Measurements from ENCODE around the gene ARHGAP18. TPM values are rescaled to one million over a fixed set of nuclear protein-coding genes. Genes with fewer than 3 reads are reported as not detected.

ARHGAP18 gene
- total and polyA plus RNA-seq, 10 of the 15 experiments (the other 5 are each of a cell fraction or from before 2014, with no cell fraction given) = 18.2 to 52.2 (median 31.7) TPM

DNA sequence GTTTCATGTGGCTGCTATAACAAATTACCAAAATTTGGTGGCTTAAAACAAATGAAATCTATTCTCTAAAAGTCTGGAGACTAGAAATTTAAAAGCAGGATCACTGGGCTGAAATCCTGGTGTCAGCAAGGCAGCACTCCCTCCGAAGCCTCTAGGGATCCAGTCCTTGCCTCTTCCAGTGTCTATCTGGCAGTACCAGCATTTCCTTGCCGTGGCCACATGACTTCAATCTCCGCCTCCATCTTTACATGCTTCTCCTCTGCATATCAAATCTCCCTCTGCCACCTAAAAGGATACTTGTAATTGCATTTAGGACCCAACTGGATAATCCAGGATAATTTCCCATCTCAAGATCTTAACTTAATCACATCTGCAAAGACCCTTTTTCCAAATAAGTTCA, 30.2 kb downstream of the ARHGAP18 start:
- H4K20me1 ChIP-seq (ENCODE audit: control insufficient read depth, insufficient read depth) = no peaks in the 10 kb centered on the region
- DNase-seq (ENCODE audit: low read depth, low spot score) (no peak), ATAC-seq (no peak), FAIRE-seq (no peak)
- ChIA-PET RAD21 (ENCODE audit: unreplicated experiment) (interaction anchor here (5.9 to 10.4 kb wide), 2 partner anchors 21 to 30 kb away, joined by 31 to 189 read pairs; partner anchors contain the start of gene ARHGAP18), SMC1A (ENCODE audit: uncharacterized antibody, unreplicated experiment) (interaction anchor here (1.4 to 22.4 kb wide), 5 partner anchors 15 to 48 kb away, joined by 4 to 434 read pairs (median 64); partner anchors contain the start of gene ARHGAP18), CTCF (interaction anchor here (1.3 to 2.0 kb wide), 2 partner anchors 30 to 51 kb away, joined by 3 to 7 read pairs; partner anchors contain the start of gene ARHGAP18), POLR2A (no interaction called here)
- peaks cover 0 to 6% of the 10 kb centered on the region in 2 experiments; a peak in 2 of 4 replicates for H3K36me3 ChIP-seq (ENCODE audit: control insufficient read depth in 2 of 2, insufficient read depth in 2 of 2, low read length in 1 of 2)
- H3K4me1 ChIP-seq (ENCODE audit: control insufficient read depth, insufficient read depth, low read length) = peaks cover 27% of the 10 kb centered on the region
- peaks cover 2% of the 10 kb centered on the region; the same call in 2 of the 3 replicates for H3K9me3 ChIP-seq (replicated peaks; ENCODE audit: control insufficient read depth, insufficient read depth, low read length)
- no peak overlapping the region for H3K9ac ChIP-seq (ENCODE audit: control insufficient read depth, insufficient read depth, low read length)
- TF ChIP-seq CBFB (IDR thresholded peaks at IDR 0.05; ENCODE audit: low read depth) (no peak), ASH2L (IDR thresholded peaks at IDR 0.05; ENCODE audit: borderline replicate concordance, low read depth) (no peak), YY1 (IDR thresholded peaks at IDR 0.05; ENCODE audit: low read depth, low read length) (no peak), RCOR1 (conservative IDR thresholded peaks at IDR 0.05; ENCODE audit: low read depth, low read length) (no peak), HDAC2 (IDR thresholded peaks at IDR 0.05) (no peak), PAX5 (IDR thresholded peaks at IDR 0.05; ENCODE audit: borderline replicate concordance, low read depth, low read length) (no peak), ZNF24 (IDR thresholded peaks at IDR 0.05) (no peak), MYC (IDR thresholded peaks at IDR 0.05; ENCODE audit: insufficient read depth, insufficient read length, insufficient replicate concordance, low read length, severe bottlenecking) (no peak), NR2C2 (IDR thresholded peaks at IDR 0.05; ENCODE audit: borderline replicate concordance, control insufficient read depth, insufficient read length, low read depth) (no peak), ZNF207 (IDR thresholded peaks at IDR 0.05; ENCODE audit: borderline replicate concordance) (no peak), WRNIP1 (IDR thresholded peaks at IDR 0.05; ENCODE audit: borderline replicate concordance, low read depth, low read length) (no peak), SMAD5 (IDR thresholded peaks at IDR 0.05; ENCODE audit: low read depth) (no peak), RELA (IDR thresholded peaks at IDR 0.05; ENCODE audit: borderline replicate concordance, partially characterized antibody) (no peak), KLF5 (IDR thresholded peaks at IDR 0.05; ENCODE audit: partially characterized antibody) (no peak), IKZF1 (conservative IDR thresholded peaks at IDR 0.05) (no peak)
- TF ChIP-seq, protein P1, sequence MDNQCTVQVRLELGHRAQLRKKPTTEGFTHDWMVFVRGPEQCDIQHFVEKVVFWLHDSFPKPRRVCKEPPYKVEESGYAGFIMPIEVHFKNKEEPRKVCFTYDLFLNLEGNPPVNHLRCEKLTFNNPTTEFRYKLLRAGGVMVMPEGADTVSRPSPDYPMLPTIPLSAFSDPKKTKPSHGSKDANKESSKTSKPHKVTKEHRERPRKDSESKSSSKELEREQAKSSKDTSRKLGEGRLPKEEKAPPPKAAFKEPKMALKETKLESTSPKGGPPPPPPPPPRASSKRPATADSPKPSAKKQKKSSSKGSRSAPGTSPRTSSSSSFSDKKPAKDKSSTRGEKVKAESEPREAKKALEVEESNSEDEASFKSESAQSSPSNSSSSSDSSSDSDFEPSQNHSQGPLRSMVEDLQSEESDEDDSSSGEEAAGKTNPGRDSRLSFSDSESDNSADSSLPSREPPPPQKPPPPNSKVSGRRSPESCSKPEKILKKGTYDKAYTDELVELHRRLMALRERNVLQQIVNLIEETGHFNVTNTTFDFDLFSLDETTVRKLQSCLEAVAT (IDR thresholded peaks at IDR 0.05) = no peak
- TF ChIP-seq, protein P2, sequence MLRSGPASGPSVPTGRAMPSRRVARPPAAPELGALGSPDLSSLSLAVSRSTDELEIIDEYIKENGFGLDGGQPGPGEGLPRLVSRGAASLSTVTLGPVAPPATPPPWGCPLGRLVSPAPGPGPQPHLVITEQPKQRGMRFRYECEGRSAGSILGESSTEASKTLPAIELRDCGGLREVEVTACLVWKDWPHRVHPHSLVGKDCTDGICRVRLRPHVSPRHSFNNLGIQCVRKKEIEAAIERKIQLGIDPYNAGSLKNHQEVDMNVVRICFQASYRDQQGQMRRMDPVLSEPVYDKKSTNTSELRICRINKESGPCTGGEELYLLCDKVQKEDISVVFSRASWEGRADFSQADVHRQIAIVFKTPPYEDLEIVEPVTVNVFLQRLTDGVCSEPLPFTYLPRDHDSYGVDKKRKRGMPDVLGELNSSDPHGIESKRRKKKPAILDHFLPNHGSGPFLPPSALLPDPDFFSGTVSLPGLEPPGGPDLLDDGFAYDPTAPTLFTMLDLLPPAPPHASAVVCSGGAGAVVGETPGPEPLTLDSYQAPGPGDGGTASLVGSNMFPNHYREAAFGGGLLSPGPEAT (IDR thresholded peaks at IDR 0.05; ENCODE audit: low read depth) = no peak
- TF ChIP-seq, protein P3, sequence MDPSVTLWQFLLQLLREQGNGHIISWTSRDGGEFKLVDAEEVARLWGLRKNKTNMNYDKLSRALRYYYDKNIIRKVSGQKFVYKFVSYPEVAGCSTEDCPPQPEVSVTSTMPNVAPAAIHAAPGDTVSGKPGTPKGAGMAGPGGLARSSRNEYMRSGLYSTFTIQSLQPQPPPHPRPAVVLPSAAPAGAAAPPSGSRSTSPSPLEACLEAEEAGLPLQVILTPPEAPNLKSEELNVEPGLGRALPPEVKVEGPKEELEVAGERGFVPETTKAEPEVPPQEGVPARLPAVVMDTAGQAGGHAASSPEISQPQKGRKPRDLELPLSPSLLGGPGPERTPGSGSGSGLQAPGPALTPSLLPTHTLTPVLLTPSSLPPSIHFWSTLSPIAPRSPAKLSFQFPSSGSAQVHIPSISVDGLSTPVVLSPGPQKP (IDR thresholded peaks at IDR 0.05; ENCODE audit: low read depth, low read length) = no peak
- TF ChIP-seq, protein P4, sequence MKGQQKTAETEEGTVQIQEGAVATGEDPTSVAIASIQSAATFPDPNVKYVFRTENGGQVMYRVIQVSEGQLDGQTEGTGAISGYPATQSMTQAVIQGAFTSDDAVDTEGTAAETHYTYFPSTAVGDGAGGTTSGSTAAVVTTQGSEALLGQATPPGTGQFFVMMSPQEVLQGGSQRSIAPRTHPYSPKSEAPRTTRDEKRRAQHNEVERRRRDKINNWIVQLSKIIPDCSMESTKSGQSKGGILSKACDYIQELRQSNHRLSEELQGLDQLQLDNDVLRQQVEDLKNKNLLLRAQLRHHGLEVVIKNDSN (IDR thresholded peaks at IDR 0.05; ENCODE audit: borderline replicate concordance, extremely low read length, insufficient read depth, low read depth, low read length) = no peak
- intact Hi-C loops (cut with micrococcal nuclease; ENCODE audit: unreplicated experiment) = no loop called here
- no peaks in the 10 kb centered on the region for H3K27me3 ChIP-seq (replicated peaks in 1 of 2; ENCODE audit: control insufficient read depth in 2 of 2, insufficient read depth in 2 of 2, low read length in 1 of 2)
- 100% methylated on average over 3 of the region's 3 CpGs for WGBS (ENCODE audit: insufficient coverage, insufficient replicate concordance, low lambda C conversion rate, missing lambda C conversion rate)
- H3K27ac ChIP-seq (ENCODE audit: control insufficient read depth, insufficient read depth) = no peak overlapping the region
- H3K4me3 ChIP-seq = no peak overlapping the region
- H2AFZ ChIP-seq (ENCODE audit: control insufficient read depth, low read depth, low read length) = no peak overlapping the region
- H3K4me2 ChIP-seq (ENCODE audit: control insufficient read depth, insufficient read depth) = peak overlapping the region; percentile 4; the same call in 1 of the 2 replicates
- peaks cover 86% of the 10 kb centered on the region for H3K79me2 ChIP-seq (ENCODE audit: control insufficient read depth, insufficient read depth, low read length)
- BruUV-seq (replicated peaks) = no TSS peak
- in situ Hi-C loops (cut with MboI) = no loop called here

All from GM12878 (cell line).